Astrocyte (in vitro differentiated cells and primary cell): ENCODE measurements around the gene EIF3L.

Source experiments
- EZH2 ChIP-seq: IDR thresholded peaks from 2 replicates; pipeline ENCODE4 v1.6.1; 2012; ENCODE audit warnings: mild to moderate bottlenecking, low read length, inconsistent platforms; ENCODE audit not compliant: insufficient read depth
- TF ChIP-seq, protein P1 (sequence below): IDR thresholded peaks from 2 replicates; pipeline ENCODE4 v1.5.1; 2011; ENCODE audit warnings: low read depth, mild to moderate bottlenecking, inconsistent platforms, low read length, moderate library complexity; ENCODE audit not compliant: insufficient read depth

DNA sequence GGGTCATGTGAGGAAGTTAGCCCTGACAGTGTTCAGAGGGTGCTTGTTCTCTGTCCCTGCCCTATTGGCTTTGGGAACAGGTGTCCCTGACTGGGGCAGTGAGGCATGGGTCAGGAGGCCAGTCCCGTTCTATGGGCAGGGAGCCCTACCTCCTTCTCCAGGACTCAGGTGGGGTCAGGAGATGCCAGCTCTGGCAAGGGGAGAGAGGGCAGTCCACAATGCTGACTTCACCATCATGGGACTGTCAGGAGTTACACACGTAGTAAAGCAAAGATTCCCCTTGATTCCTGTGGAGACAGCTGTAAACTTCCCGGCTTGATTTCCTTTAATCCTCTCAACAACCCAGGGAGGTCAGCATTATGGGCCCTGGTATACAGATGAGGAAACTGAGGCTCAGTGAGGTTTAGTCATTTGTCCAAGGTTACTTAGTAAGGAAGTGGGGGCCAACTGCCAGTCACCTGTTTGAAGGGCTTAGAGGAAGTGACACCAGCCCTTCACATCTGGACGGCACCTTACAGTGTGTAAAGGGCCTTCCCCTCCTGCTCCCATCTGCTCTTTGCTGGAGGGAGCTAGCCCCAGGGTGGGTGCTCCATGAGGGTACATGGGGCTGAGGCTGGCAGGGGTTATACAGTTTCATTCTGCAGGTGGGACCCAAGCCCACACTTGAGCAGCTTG lies 68.8 kb downstream of the EIF3L start:
- TF ChIP-seq EZH2: no peak
- TF ChIP-seq, protein P1, sequence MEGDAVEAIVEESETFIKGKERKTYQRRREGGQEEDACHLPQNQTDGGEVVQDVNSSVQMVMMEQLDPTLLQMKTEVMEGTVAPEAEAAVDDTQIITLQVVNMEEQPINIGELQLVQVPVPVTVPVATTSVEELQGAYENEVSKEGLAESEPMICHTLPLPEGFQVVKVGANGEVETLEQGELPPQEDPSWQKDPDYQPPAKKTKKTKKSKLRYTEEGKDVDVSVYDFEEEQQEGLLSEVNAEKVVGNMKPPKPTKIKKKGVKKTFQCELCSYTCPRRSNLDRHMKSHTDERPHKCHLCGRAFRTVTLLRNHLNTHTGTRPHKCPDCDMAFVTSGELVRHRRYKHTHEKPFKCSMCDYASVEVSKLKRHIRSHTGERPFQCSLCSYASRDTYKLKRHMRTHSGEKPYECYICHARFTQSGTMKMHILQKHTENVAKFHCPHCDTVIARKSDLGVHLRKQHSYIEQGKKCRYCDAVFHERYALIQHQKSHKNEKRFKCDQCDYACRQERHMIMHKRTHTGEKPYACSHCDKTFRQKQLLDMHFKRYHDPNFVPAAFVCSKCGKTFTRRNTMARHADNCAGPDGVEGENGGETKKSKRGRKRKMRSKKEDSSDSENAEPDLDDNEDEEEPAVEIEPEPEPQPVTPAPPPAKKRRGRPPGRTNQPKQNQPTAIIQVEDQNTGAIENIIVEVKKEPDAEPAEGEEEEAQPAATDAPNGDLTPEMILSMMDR: no peak
